Choroid plexus epithelial cell (primary cell): ENCODE measurements around the gene GRM4.

Experiments used
- DNase-seq: peaks from one replicate; pipeline ENCODE4 v3.0.0-alpha.2; 2010; ENCODE audit warnings: low read depth
- H3K4me3 ChIP-seq: 2 replicates; pipeline ENCODE4 v1.5.1; 2011; ENCODE audit warnings: low read depth, mild to moderate bottlenecking, control low read depth, low read length, moderate library complexity
- CTCF ChIP-seq: conservative IDR thresholded peaks from 2 replicates; pipeline ENCODE4 v1.5.1; 2011; ENCODE audit warnings: low read depth, mild to moderate bottlenecking, control low read depth, inconsistent platforms, low read length, moderate library complexity

GRM4 gene

DNA sequence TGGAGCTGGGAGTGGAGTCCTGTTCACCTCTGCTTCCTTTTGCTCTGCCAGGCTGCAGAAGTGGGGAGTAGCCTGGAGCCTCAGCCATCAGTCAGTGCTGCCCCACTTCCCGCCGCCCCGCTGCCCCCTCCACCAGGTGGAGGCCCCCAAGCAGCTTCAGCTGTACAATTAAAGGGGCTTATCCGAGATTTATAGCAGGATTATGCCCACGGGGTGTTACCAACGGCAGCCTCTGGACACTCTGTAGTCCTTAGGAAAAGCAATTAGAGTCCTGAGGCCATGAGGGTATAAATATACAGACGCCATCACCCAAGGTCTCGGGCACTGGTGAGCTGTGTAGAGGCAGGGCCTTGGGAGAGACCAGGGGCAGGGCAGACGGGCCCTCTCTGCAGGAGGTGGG, 55.4 kb downstream of the GRM4 start:
- H3K4me3 ChIP-seq: no peak overlapping the region
- DNase-seq: no peak
- no peak for TF ChIP-seq CTCF

GRCh38 chr6:34086558-34086957, 59.3 kb downstream of the GRM4 start:
- DNase-seq: no peak
- no peak for TF ChIP-seq CTCF
- no peak overlapping the region for H3K4me3 ChIP-seq

DNA sequence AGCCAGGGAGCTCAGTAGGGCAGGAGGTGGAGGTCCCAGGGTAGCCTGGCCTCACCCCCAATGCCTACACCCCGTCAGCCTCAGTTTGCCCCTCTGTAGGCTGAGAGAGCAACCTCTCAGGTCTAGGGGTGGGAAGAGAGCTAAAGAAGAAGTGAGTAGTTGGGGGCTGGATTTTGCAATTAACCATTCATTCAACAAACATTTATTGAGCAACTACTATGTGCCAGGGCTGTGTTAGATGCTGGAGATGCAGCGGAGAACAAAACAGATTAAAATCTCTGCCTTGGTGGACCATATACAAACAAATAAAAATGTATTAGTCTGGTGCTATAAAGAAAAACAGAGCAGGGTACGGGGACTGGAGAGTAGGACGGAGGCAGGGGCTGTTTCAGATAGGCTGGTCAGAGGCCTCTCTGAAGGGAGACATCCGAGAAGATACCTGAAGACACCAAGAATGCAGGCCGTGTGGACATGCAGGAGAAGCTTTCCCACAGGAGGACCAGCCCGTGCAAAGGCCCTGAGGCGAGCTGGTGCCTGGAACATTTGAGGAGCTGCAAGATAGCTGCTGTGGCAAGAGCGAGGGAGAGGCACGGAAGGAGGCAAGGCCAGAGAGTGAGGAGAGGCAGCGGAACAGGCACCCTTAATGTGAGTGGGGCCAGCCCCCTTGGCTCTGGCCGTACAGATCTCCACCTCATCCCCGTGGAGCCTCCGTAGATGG, 60.3 kb downstream of the GRM4 start:
- TF ChIP-seq CTCF: no peak
- DNase-seq: no peak
- H3K4me3 ChIP-seq: no peak overlapping the region

DNA sequence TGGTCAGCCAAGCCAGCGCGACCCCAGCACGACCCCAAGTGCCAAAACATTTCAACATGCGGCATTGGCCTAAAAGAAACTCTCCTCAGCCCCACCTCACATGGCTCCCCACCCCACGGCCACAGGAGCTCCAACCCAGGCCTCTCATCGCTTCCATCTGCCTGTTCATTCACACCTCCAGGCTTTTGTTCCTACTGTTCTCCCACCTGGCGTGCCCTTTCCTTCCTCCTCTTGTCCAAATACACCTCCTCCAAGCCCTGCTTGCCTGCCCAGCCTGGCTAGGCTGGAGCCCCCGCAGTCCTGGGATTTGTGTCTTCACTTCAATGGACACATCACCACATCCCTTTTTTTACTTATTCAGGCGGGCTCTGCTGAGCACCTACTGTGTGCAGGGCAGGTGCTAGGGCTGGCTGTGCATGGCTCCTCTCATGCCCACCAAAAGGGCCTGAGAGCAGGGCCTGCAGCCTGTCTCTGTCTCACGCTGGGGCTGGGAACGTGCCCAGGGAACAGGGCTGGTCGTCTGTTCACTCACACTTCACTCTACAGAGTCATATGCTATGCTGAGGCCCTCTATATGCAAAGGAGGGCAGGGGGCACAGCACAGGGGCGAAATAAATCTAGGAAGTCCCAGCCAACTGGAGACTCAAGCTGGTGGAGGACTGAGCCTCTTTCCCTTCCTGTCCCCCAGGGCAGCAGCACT, 61.1 kb downstream of the GRM4 start:
- TF ChIP-seq CTCF: no peak
- no peak for DNase-seq
- H3K4me3 ChIP-seq: no peak overlapping the region

- TF ChIP-seq CTCF: no peak
- H3K4me3 ChIP-seq: no peak overlapping the region
- no peak for DNase-seq
Measured at GRCh38 chr6:34082864-34083626, 62.8 kb downstream of the GRM4 start.

GRCh38 chr6:34082348-34082747, 63.5 kb downstream of the GRM4 start:
- no peak for TF ChIP-seq CTCF
- DNase-seq: no peak

DNA sequence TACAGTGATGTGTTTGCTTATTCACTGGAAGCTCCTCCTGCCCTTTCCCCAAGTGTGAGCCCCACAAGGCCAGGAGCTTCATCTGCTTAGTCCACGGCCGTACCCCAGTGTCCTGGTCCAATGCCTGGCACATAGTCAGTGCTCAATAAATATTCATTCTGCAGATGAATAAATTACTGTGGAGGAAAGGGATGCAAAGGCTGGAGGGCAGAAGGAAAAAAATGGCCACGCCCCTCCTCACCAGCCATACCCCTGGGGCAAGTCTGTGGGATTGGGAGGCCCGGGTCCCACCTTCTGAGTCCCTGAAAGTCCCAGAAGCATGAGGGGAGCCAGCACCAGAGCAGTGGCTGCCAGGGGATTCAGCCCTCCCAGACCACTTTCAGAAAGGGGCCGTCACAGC, 65.5 kb downstream of the GRM4 start:
- no peak overlapping the region for H3K4me3 ChIP-seq
- no peak for TF ChIP-seq CTCF
- DNase-seq: no peak

More at GRCh38 chr6:34082348-34082747, 63.5 kb downstream of the GRM4 start:
- no peak overlapping the region for H3K4me3 ChIP-seq
